Liver (tissue), 10 donors: ENCODE measurements around the gene LDHAL6B. TPM values are rescaled to one million over a fixed set of nuclear protein-coding genes. Genes with fewer than 3 reads are reported as not detected.

Experiments
- DNase-seq: peaks from one replicate; pipeline ENCODE4 v3.0.0-alpha.2; 2017; ENCODE audit warnings: low spot score
- H3K27ac ChIP-seq, 2 donors: one replicate each; pipeline ENCODE4 v1.7.0; 2013; ENCODE audit warnings: inconsistent platforms in 2 of 2, low read length in 2 of 2, control low read depth in 1 of 2, low read depth in 1 of 2, mild to moderate bottlenecking in 1 of 2
- H3K27me3 ChIP-seq, 4 donors: one replicate each; pipeline versions ENCODE4 v1.6.1 to v1.7.0; 2013; ENCODE audit warnings: low read length in 3 of 4, inconsistent platforms in 1 of 4, mild to moderate bottlenecking in 1 of 4, moderate library complexity in 1 of 4; ENCODE audit not compliant: control insufficient read depth in 4 of 4, insufficient read depth in 4 of 4
- H3K36me3 ChIP-seq, 4 donors: one replicate each; pipeline versions ENCODE4 v1.6.1 to v1.7.0; 2013; ENCODE audit warnings: low read length in 3 of 4, mild to moderate bottlenecking in 3 of 4, low read depth in 1 of 4, moderate library complexity in 1 of 4; ENCODE audit not compliant: control insufficient read depth in 4 of 4, insufficient read depth in 3 of 4
- H3K4me1 ChIP-seq, 4 donors: one replicate each; pipeline versions ENCODE4 v1.6.1 to v1.7.0; 2013; ENCODE audit warnings: low read length in 3 of 4, mild to moderate bottlenecking in 3 of 4, moderate library complexity in 1 of 4; ENCODE audit not compliant: control insufficient read depth in 4 of 4, insufficient read depth in 4 of 4
- H3K4me3 ChIP-seq, 3 donors: one replicate each; pipeline versions ENCODE4 v1.6.1 to v1.7.0; 2013; ENCODE audit warnings: low read length in 3 of 3, control low read depth in 1 of 3, low read depth in 1 of 3, mild to moderate bottlenecking in 1 of 3
- H3K9ac ChIP-seq, 2 donors: one replicate each; pipeline ENCODE4 v1.7.0; 2013; ENCODE audit warnings: low read length in 2 of 2, mild to moderate bottlenecking in 2 of 2, moderate library complexity in 2 of 2, control low read depth in 1 of 2, low read depth in 1 of 2
- H3K9me3 ChIP-seq, 4 donors: one replicate each; pipeline versions ENCODE4 v1.6.1 to v1.7.0; 2013; ENCODE audit warnings: low read length in 3 of 4; ENCODE audit not compliant: control insufficient read depth in 4 of 4
- EGR1 ChIP-seq, 2 donors: IDR thresholded peaks; 2 replicates each; pipeline ENCODE4 v1.6.1; 2016 to 2018; ENCODE audit warnings: antibody characterized with exemption in 2 of 2, low read depth in 2 of 2
- FOXA1 ChIP-seq: IDR thresholded peaks from 2 replicates; pipeline ENCODE4 v1.6.1; 2016; ENCODE audit warnings: antibody characterized with exemption
- GABPA ChIP-seq, 2 donors: IDR thresholded peaks in 1 of 2; conservative IDR thresholded peaks in 1 of 2; 2 replicates each; pipeline ENCODE4 v1.6.1; 2016; ENCODE audit warnings: antibody characterized with exemption in 2 of 2, mild to moderate bottlenecking in 1 of 2, moderate library complexity in 1 of 2
- HNF4A ChIP-seq, 2 donors: conservative IDR thresholded peaks; 2 replicates each; pipeline ENCODE4 v1.6.1; 2016; ENCODE audit warnings: antibody characterized with exemption in 2 of 2, mild to moderate bottlenecking in 2 of 2
- HNF4G ChIP-seq: IDR thresholded peaks from 2 replicates; pipeline ENCODE4 v1.6.1; 2016; ENCODE audit warnings: antibody characterized with exemption
- JUND ChIP-seq, 2 donors: IDR thresholded peaks; 2 replicates each; pipeline ENCODE4 v1.6.1; 2016; ENCODE audit warnings: antibody characterized with exemption in 2 of 2
- NR2F2 ChIP-seq: IDR thresholded peaks from 2 replicates; pipeline ENCODE4 v1.6.1; 2016; ENCODE audit warnings: antibody characterized with exemption
- RAD21 ChIP-seq, 2 donors: IDR thresholded peaks; 2 replicates each; pipeline ENCODE4 v1.6.1; 2016; ENCODE audit warnings: antibody characterized with exemption in 2 of 2, mild to moderate bottlenecking in 2 of 2
- RXRA ChIP-seq, 2 donors: IDR thresholded peaks; 2 replicates each; pipeline ENCODE4 v1.6.1; 2017 to 2018; ENCODE audit warnings: antibody characterized with exemption in 2 of 2, mild to moderate bottlenecking in 1 of 2
- SP1 ChIP-seq: IDR thresholded peaks from 2 replicates; pipeline ENCODE4 v1.6.1; 2018; ENCODE audit warnings: antibody characterized with exemption, mild to moderate bottlenecking
- YY1 ChIP-seq: IDR thresholded peaks from 2 replicates; pipeline ENCODE4 v1.6.1; 2016; ENCODE audit warnings: antibody characterized with exemption, mild to moderate bottlenecking
- WGBS: extraction: QIAGEN DNeasy Blood & Tissue Kit; methylation state at CpG from one replicate; pipeline ENCODE4 v1.1.7; 2013; 5-methylcytosine and 5-hydroxymethylcytosine counted together
- polyA plus RNA-seq, 2 donors: library from polyadenylated mRNA; stranded (reverse) in 1 of 2; unstranded in 1 of 2; fragments of 200-250 nt in 1 of 2; fragments of >200 nt in 1 of 2; fragmentation: Nextera tagmentation in 1 of 2; extraction: Ambion mirVana in 1 of 2; gene quantifications; one replicate each; pipeline versions ENCODE4 v1.2.1 to v1.2.3, GENCODE V29; 2013 to 2015
- small RNA-seq: library from RNA; depleted of rRNA; stranded (forward); fragments of <200 nt; gene quantifications from one replicate; pipeline ENCODE3, GENCODE V24; 2014
- total RNA-seq, 2 donors: library from RNA; depleted of rRNA; stranded (reverse); fragments of >200 nt; gene quantifications; one replicate each; pipeline ENCODE4 v1.2.3, GENCODE V29; 2014
- TF ChIP-seq, protein P1 (sequence below): IDR thresholded peaks from 2 replicates; pipeline ENCODE4 v1.6.1; 2016; ENCODE audit warnings: antibody characterized with exemption, mild to moderate bottlenecking
- TF ChIP-seq, protein P2 (sequence below): fragments of 150-350 bp; IDR thresholded peaks from 2 replicates; pipeline ENCODE4 v1.5.1; 2017; ENCODE audit warnings: improper control_type of control experiment, low read depth, low read length; ENCODE audit not compliant: missing input control
- TF ChIP-seq, protein P3 (sequence below): IDR thresholded peaks from 2 replicates; pipeline ENCODE4 v1.6.1; 2016; ENCODE audit warnings: antibody characterized with exemption
- donor health status: healthy.
- donor health status: healthy.
- donor health status: healthy.
- donor health status: healthy.
- donor health status: healthy.

The LDHAL6B gene
- total and polyA plus RNA-seq, 4 donors = not detected

DNA sequence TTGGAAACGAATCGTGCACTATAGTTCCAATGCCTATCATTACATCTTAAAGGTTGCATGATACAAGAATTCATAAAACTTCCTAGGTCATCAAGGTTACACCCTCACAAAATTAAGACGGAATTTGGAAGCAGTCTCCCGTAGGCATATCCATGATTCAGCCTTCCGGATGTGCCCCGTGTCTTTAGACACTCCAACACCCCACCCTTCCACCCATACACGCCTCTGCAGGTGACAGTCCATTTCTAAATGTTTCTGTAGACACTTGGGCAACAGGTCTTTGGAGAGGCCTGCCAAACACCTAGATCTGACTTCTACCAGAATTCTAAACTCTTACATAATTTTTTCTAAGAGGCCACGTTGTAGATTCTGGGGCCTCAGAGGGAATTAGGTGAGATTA is 49.8 kb downstream of the LDHAL6B start:
- TF ChIP-seq RAD21 (IDR thresholded peaks at IDR 0.05) (peak in 1 of 2 donors; percentile 34), HNF4A (conservative IDR thresholded peaks at IDR 0.05) (peak; percentile 53 to 71), HNF4G (no peak), EGR1 (IDR thresholded peaks at IDR 0.05; ENCODE audit: low read depth in 2 of 2) (peak in 1 of 2 donors; percentile 45), YY1 (peak; percentile 39), FOXA1 (peak; percentile 37), JUND (IDR thresholded peaks at IDR 0.05) (peak in 1 of 2 donors; percentile 71), SP1 (no peak), RXRA (IDR thresholded peaks at IDR 0.05) (peak in 1 of 2 donors; percentile 79), NR2F2 (no peak), GABPA (IDR thresholded peaks at IDR 0.05 in 1 of 2, conservative IDR thresholded peaks at IDR 0.05 in 1 of 2) (no peak)
- TF ChIP-seq, protein P1, sequence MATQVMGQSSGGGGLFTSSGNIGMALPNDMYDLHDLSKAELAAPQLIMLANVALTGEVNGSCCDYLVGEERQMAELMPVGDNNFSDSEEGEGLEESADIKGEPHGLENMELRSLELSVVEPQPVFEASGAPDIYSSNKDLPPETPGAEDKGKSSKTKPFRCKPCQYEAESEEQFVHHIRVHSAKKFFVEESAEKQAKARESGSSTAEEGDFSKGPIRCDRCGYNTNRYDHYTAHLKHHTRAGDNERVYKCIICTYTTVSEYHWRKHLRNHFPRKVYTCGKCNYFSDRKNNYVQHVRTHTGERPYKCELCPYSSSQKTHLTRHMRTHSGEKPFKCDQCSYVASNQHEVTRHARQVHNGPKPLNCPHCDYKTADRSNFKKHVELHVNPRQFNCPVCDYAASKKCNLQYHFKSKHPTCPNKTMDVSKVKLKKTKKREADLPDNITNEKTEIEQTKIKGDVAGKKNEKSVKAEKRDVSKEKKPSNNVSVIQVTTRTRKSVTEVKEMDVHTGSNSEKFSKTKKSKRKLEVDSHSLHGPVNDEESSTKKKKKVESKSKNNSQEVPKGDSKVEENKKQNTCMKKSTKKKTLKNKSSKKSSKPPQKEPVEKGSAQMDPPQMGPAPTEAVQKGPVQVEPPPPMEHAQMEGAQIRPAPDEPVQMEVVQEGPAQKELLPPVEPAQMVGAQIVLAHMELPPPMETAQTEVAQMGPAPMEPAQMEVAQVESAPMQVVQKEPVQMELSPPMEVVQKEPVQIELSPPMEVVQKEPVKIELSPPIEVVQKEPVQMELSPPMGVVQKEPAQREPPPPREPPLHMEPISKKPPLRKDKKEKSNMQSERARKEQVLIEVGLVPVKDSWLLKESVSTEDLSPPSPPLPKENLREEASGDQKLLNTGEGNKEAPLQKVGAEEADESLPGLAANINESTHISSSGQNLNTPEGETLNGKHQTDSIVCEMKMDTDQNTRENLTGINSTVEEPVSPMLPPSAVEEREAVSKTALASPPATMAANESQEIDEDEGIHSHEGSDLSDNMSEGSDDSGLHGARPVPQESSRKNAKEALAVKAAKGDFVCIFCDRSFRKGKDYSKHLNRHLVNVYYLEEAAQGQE = peak; percentile 16
- TF ChIP-seq, protein P2, sequence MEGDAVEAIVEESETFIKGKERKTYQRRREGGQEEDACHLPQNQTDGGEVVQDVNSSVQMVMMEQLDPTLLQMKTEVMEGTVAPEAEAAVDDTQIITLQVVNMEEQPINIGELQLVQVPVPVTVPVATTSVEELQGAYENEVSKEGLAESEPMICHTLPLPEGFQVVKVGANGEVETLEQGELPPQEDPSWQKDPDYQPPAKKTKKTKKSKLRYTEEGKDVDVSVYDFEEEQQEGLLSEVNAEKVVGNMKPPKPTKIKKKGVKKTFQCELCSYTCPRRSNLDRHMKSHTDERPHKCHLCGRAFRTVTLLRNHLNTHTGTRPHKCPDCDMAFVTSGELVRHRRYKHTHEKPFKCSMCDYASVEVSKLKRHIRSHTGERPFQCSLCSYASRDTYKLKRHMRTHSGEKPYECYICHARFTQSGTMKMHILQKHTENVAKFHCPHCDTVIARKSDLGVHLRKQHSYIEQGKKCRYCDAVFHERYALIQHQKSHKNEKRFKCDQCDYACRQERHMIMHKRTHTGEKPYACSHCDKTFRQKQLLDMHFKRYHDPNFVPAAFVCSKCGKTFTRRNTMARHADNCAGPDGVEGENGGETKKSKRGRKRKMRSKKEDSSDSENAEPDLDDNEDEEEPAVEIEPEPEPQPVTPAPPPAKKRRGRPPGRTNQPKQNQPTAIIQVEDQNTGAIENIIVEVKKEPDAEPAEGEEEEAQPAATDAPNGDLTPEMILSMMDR = no peak
- TF ChIP-seq, protein P3, sequence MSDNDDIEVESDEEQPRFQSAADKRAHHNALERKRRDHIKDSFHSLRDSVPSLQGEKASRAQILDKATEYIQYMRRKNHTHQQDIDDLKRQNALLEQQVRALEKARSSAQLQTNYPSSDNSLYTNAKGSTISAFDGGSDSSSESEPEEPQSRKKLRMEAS = peak; percentile 27
- WGBS = 33% methylated on average over 8 of the region's 8 CpGs
- Histone ChIP-seq H3K27ac (peak overlapping the region; percentile 52 to 75), H3K4me3 (no peak overlapping the region), H3K27me3 (no peaks in the 10 kb centered on the region), H3K9ac (no peak overlapping the region), H3K9me3 (no peaks in the 10 kb centered on the region), H3K36me3 (no peaks in the 10 kb centered on the region), H3K4me1 (peaks cover 9 to 31% (median 22%) of the 10 kb centered on the region in 4 donors)
- DNase-seq = no peak

DNA sequence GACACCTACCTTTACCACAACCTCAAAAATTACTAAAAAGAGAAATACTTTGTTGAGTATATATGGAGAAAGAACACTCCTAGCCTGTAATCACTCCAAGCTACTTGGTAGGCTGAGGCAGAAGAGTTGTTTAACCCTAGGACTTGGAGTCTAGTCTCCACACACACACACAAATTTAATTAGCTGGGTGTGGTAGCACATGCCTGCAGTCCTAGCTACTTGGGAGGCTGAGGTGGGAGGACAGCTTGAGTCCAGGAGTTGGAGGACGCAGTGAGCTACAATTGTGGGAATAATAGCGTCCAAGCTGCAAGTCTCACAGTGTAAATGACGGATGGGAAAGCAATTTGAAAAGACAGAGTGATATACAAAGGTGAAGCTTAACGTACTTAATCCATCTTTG is 50.5 kb downstream of the LDHAL6B start:
- H3K4me3 ChIP-seq = no peak overlapping the region
- H3K9ac ChIP-seq = no peak overlapping the region
- H3K27ac ChIP-seq = peak overlapping the region; percentile 52 to 75
- WGBS = 72% methylated on average over 4 of the region's 4 CpGs
- no peaks in the 10 kb centered on the region for H3K36me3 ChIP-seq
- no peak for DNase-seq
- peaks cover 9 to 30% (median 21%) of the 10 kb centered on the region in 4 donors for H3K4me1 ChIP-seq
- H3K27me3 ChIP-seq = no peaks in the 10 kb centered on the region
- no peak for TF ChIP-seq RAD21 (IDR thresholded peaks at IDR 0.05)
- no peak for TF ChIP-seq NR2F2
- TF ChIP-seq, protein P3 = no peak
- no peaks in the 10 kb centered on the region for H3K9me3 ChIP-seq

Small RNAs within 50 kb of the gene (small RNA-seq; reads per million reads assigned to genes)
- gene MIR2116 (0.11 reads per million), gene RNU4-80P (not detected)

Other genes with a start within 250 kb of the LDHAL6B start
- 10 to 100 TPM; 13.6 to 16.9 TPM for gene RNF111, start 219.2 kb upstream of the LDHAL6B start, total RNA-seq
- gene RNF111, start 219.2 kb upstream of the LDHAL6B start, polyA plus RNA-seq = 1 to 10 TPM; 5.1 to 7.1 TPM
- 10 to 100 TPM in 1 of 2 donors, under 1 TPM in 1; 0.42 to 53.1 TPM for gene CCNB2, start 101.7 kb upstream of the LDHAL6B start, total RNA-seq
- 1 to 10 TPM; 1.5 to 2.5 TPM for gene CCNB2, start 101.7 kb upstream of the LDHAL6B start, polyA plus RNA-seq
- gene MYO1E, start 166.0 kb downstream of the LDHAL6B start, total RNA-seq = 10 to 100 TPM in 1 of 2 donors, 1 to 10 TPM in 1; 6.7 to 70.9 TPM
- gene MYO1E, start 166.0 kb downstream of the LDHAL6B start, polyA plus RNA-seq = 10 to 100 TPM; 13.6 to 29.6 TPM
- under 1 TPM; under 0.01 to 0.05 TPM for gene FAM81A, start 231.3 kb downstream of the LDHAL6B start, total RNA-seq
- under 1 TPM; 0.09 to 0.13 TPM for gene FAM81A, start 231.3 kb downstream of the LDHAL6B start, polyA plus RNA-seq